ENCODE data around the gene WHRN. TPM values are rescaled to one million over a fixed set of nuclear protein-coding genes. Genes with fewer than 3 reads are reported as not detected.

The WHRN gene
- total RNA-seq, 1 experiment from 2014 or later = 1.4 TPM

- Histone ChIP-seq H3K27me3 (replicated peaks; ENCODE audit: control insufficient read depth, insufficient read depth, low read length) (no peaks in the 10 kb centered on the region), H3K9me3 (no peaks in the 10 kb centered on the region), H3K4me3 (ENCODE audit: low read depth, low read length) (no peak overlapping the region), H3K36me3 (ENCODE audit: control insufficient read depth, insufficient read depth, low read length) (no peaks in the 10 kb centered on the region), H3K4me1 (no peaks in the 10 kb centered on the region)
- H3K27me3 Mint-ChIP-seq (ENCODE audit: insufficient read depth, unreplicated experiment) = no peaks in the 10 kb centered on the region
- no peak overlapping the region for H3K27ac Mint-ChIP-seq (ENCODE audit: unreplicated experiment)
- intact Hi-C loops (cut with micrococcal nuclease; ENCODE audit: unreplicated experiment) = no loop called here
- BruUV-seq (replicated peaks) = no TSS peak
- ChIA-PET CTCF (no interaction called here), POLR2A (no interaction called here)
- H3K4me3 Mint-ChIP-seq (ENCODE audit: unreplicated experiment) = no peak overlapping the region
- DNase-seq = no peak
- H3K4me1 Mint-ChIP-seq (ENCODE audit: low read depth, unreplicated experiment) = no peaks in the 10 kb centered on the region
- H3K36me3 Mint-ChIP-seq (ENCODE audit: insufficient read depth, unreplicated experiment) = no peaks in the 10 kb centered on the region
- no peak for TF ChIP-seq CTCF (IDR thresholded peaks at IDR 0.05; ENCODE audit: insufficient read depth in 1 of 2, low read depth in 1 of 2, low read length in 1 of 2, severe bottlenecking in 1 of 2, unreplicated experiment in 1 of 2)
- no peaks in the 10 kb centered on the region for H3K9me3 Mint-ChIP-seq (ENCODE audit: unreplicated experiment)
Observed at GRCh38 chr9:114410910-114411309, 94.4 kb downstream of the WHRN start.

- Mint-ChIP-seq H3K4me3 (ENCODE audit: unreplicated experiment) (no peak overlapping the region), H3K27ac (ENCODE audit: unreplicated experiment) (no peak overlapping the region), H3K4me1 (ENCODE audit: low read depth, unreplicated experiment) (no peaks in the 10 kb centered on the region), H3K36me3 (ENCODE audit: insufficient read depth, unreplicated experiment) (no peaks in the 10 kb centered on the region), H3K9me3 (ENCODE audit: unreplicated experiment) (no peaks in the 10 kb centered on the region), H3K27me3 (ENCODE audit: insufficient read depth, unreplicated experiment) (no peaks in the 10 kb centered on the region)
- Histone ChIP-seq H3K9me3 (no peaks in the 10 kb centered on the region), H3K4me3 (ENCODE audit: low read depth, low read length) (no peak overlapping the region), H3K4me1 (no peaks in the 10 kb centered on the region), H3K36me3 (ENCODE audit: control insufficient read depth, insufficient read depth, low read length) (no peaks in the 10 kb centered on the region), H3K27me3 (replicated peaks; ENCODE audit: control insufficient read depth, insufficient read depth, low read length) (no peaks in the 10 kb centered on the region)
- TF ChIP-seq CTCF (IDR thresholded peaks at IDR 0.05; ENCODE audit: insufficient read depth in 1 of 2, low read depth in 1 of 2, low read length in 1 of 2, severe bottlenecking in 1 of 2, unreplicated experiment in 1 of 2) = no peak
- intact Hi-C loops (cut with micrococcal nuclease; ENCODE audit: unreplicated experiment) = no loop called here
- ChIA-PET CTCF (no interaction called here), POLR2A (no interaction called here)
- BruUV-seq (replicated peaks) = no TSS peak
- no peak for DNase-seq
Observed at GRCh38 chr9:114409842-114410241, 95.4 kb downstream of the WHRN start.

- POLR2A ChIA-PET = no interaction called here
- DNase-seq = no peak
- Mint-ChIP-seq H3K4me3 (ENCODE audit: unreplicated experiment) (no peak overlapping the region), H3K36me3 (ENCODE audit: insufficient read depth, unreplicated experiment) (no peaks in the 10 kb centered on the region), H3K9me3 (ENCODE audit: unreplicated experiment) (no peaks in the 10 kb centered on the region), H3K27ac (ENCODE audit: unreplicated experiment) (no peak overlapping the region), H3K27me3 (ENCODE audit: insufficient read depth, unreplicated experiment) (no peaks in the 10 kb centered on the region), H3K4me1 (ENCODE audit: low read depth, unreplicated experiment) (no peaks in the 10 kb centered on the region)
- no peak for TF ChIP-seq CTCF (IDR thresholded peaks at IDR 0.05; ENCODE audit: insufficient read depth in 1 of 2, low read depth in 1 of 2, low read length in 1 of 2, severe bottlenecking in 1 of 2, unreplicated experiment in 1 of 2)
- intact Hi-C loops (cut with micrococcal nuclease; ENCODE audit: unreplicated experiment) = no loop called here
- Histone ChIP-seq H3K4me1 (no peaks in the 10 kb centered on the region), H3K36me3 (ENCODE audit: control insufficient read depth, insufficient read depth, low read length) (no peaks in the 10 kb centered on the region), H3K9me3 (no peaks in the 10 kb centered on the region), H3K4me3 (ENCODE audit: low read depth, low read length) (no peak overlapping the region), H3K27me3 (replicated peaks; ENCODE audit: control insufficient read depth, insufficient read depth, low read length) (no peaks in the 10 kb centered on the region)
- CTCF ChIA-PET = interaction anchor here (1.2 kb wide), 1 partner anchor 98 kb away, joined by 3 read pairs; no protein-coding TSS in a partner anchor
- no TSS peak for BruUV-seq (replicated peaks)
Observed at GRCh38 chr9:114409103-114409780, 96.0 kb downstream of the WHRN start.
